Heart left ventricle (tissue), 16 donors: ENCODE measurements around the gene PPP4R1. TPM values are rescaled to one million over a fixed set of nuclear protein-coding genes. Genes with fewer than 3 reads are reported as not detected.
A peak's percentile ranks its signal among the peaks of the same experiment; 100 is the strongest.
"Not testable (repeated sequence)": the region's sequence is repeated elsewhere in the genome, so short reads cannot be mapped to it uniquely, and the experiment has no call there.

Experiments used
- ATAC-seq, 4 donors: fragments of 200-7000 bp; cut with Tn5 transposase; one replicate each; pipeline ENCODE4 v1.9.1; 2020 to 2022; ENCODE audit warnings: moderate library complexity in 4 of 4, mild to moderate bottlenecking in 3 of 4, moderate number of reproducible peaks in 1 of 4
- DNase-seq, 5 donors: peaks; one replicate each; pipeline ENCODE4 v3.0.0-alpha.2; 2020
- H3K27ac ChIP-seq, 12 donors: fragments of 200-600 bp; sonication (generic) in 4 of 12; one replicate each; pipeline versions ENCODE4 v1.5.0 to v1.8.0; 2016 to 2022; ENCODE audit warnings: mild to moderate bottlenecking in 2 of 12
- H3K27me3 ChIP-seq, 9 donors: fragments of 200-600 bp; sonication (generic) in 2 of 9; one replicate each; pipeline versions ENCODE4 v1.5.1 to v1.8.0; 2016 to 2022; ENCODE audit warnings: mild to moderate bottlenecking in 3 of 9
- H3K36me3 ChIP-seq, 9 donors: fragments of 200-600 bp; sonication (generic) in 2 of 9; one replicate each; pipeline versions ENCODE4 v1.5.0 to v1.8.0; 2018 to 2022; ENCODE audit warnings: mild to moderate bottlenecking in 2 of 9
- H3K4me1 ChIP-seq, 12 donors: fragments of 200-600 bp; sonication (generic) in 4 of 12; one replicate each; pipeline versions ENCODE4 v1.5.0 to v1.8.0; 2016 to 2022; ENCODE audit warnings: mild to moderate bottlenecking in 3 of 12
- H3K4me3 ChIP-seq, 12 donors: fragments of 200-600 bp; sonication (generic) in 4 of 12; one replicate each; pipeline versions ENCODE4 v1.5.0 to v1.8.0; 2017 to 2022; ENCODE audit warnings: mild to moderate bottlenecking in 9 of 12, moderate library complexity in 4 of 12
- H3K9me3 ChIP-seq, 12 donors: fragments of 200-600 bp; sonication (generic) in 4 of 12; one replicate each; pipeline versions ENCODE4 v1.5.0 to v1.8.0; 2016 to 2022; ENCODE audit warnings: mild to moderate bottlenecking in 1 of 12
- CTCF ChIP-seq, 12 donors: fragments of 200-600 bp; sonication (generic) in 4 of 12; IDR thresholded peaks; one replicate each; pipeline versions ENCODE4 v1.5.0 to v1.8.0; 2018 to 2022; ENCODE audit warnings: antibody characterized with exemption in 12 of 12, mild to moderate bottlenecking in 5 of 12
- POLR2A ChIP-seq, 2 donors: fragments of 450-650 bp; IDR thresholded peaks; one replicate each; pipeline ENCODE4 v1.6.1; 2017; ENCODE audit warnings: antibody characterized with exemption in 2 of 2, mild to moderate bottlenecking in 2 of 2, moderate library complexity in 2 of 2
- WGBS, 4 donors: extraction: QIAGEN DNeasy Blood & Tissue Kit in 2 of 4; methylation state at CpG; one replicate each; pipeline versions ENCODE4 v1.1.5 to v1.1.7; 2013 to 2018; 5-methylcytosine and 5-hydroxymethylcytosine counted together
- intact Hi-C, 10 donors: fragments of 100-400 bp; cut with DNase I; formaldehyde crosslinking; loops; one replicate each; pipeline versions ENCODE4 v1.11.1 to v1.14.2; 2022
- polyA plus RNA-seq, 2 donors: library from polyadenylated mRNA; stranded (reverse); fragments of 200-250 nt; gene quantifications; one replicate each; pipeline ENCODE4 v1.2.3, GENCODE V29; 2013
- total RNA-seq, 9 donors: library from RNA; depleted of rRNA in 2 of 9; stranded (reverse); fragments of >200 nt in 2 of 9; fragmentation: NEBNext Ultra II Directional in 3 of 9; extraction: Animal tissue kit (Norgen Biotek cat#: 25700) in 3 of 9; gene quantifications; one replicate each; pipeline versions ENCODE4 v1.1.0 to v1.2.4, GENCODE V29; 2016 to 2023
- donor health status: ischemic (EF 13 %, LVEDD 7.1; RV severe dilation, severe dysfunction).
- donor health status: healthy with polysubstance abuse.
- donor health status: DM: no; HTN: yes; CAD: no.
- donor health status: DM: no; HTN: no; CAD: no.
- donor health status: ischemic (EF 25% LVEDD 6.9; RV normal size, moderate dysfunction).
- donor health status: ischemic (EF 25% LVEDD 5.7; RV mildly dilated, moderate dysfunction).
- donor health status: healthy.
- donor health status: DM: yes; HTN: yes; CAD: no.
- donor health status: ischemic (EF 35%, LVEDD 5.7; RV mildly dilated, moderate dysfunction).
- donor health status: nonischemic (EF 11% LVEDD 7.7; RV severe dilation, severe dysfunction).
- donor health status: DM: yes; HTN: yes; CAD: no.
- donor health status: PGD.
- donor health status: ischemic (EF 29% LVEDD 5.4; RV normal size, mild dysfunction).
- donor health status: nonischemic (EF 23%, LVEDD 6.1; RV moderate dilation, normal function).

Gene PPP4R1
- total and polyA plus RNA-seq, 11 donors = 13.9 to 81.3 (median 59.8) TPM

- no peak for TF ChIP-seq CTCF (IDR thresholded peaks at IDR 0.05)
- TF ChIP-seq POLR2A (IDR thresholded peaks at IDR 0.05) = no peak
- no peak overlapping the region for H3K4me3 ChIP-seq
- peaks cover 0 to 14% (median 2%) of the 10 kb centered on the region in 12 donors for H3K4me1 ChIP-seq
- intact Hi-C loops = loop anchor here in 1 of 10 donors (1.0 kb wide), 1 partner anchor 29 kb away; the partner anchor contains the start of gene PPP4R1
- H3K27me3 ChIP-seq = no peaks in the 10 kb centered on the region
- peak overlapping the region in 7 of 12 donors; percentile 26 to 66 (median 55) for H3K27ac ChIP-seq
- H3K9me3 ChIP-seq = no peaks in the 10 kb centered on the region
- 78 to 81% (median 80%) methylated on average over 9 of the region's 9 CpGs for WGBS, 4 donors
- ATAC-seq (no peak), DNase-seq (no peak)
- no peaks in the 10 kb centered on the region for H3K36me3 ChIP-seq
Measured at GRCh38 chr18:9642799-9643462, 28.6 kb upstream of the PPP4R1 start.

- H3K9me3 ChIP-seq, ATAC-seq, H3K4me3 ChIP-seq, H3K27ac ChIP-seq, DNase-seq, H3K27me3 ChIP-seq, intact Hi-C loops, H3K36me3 ChIP-seq: not testable (repeated sequence)
- 95 to 100% (median 96%) methylated on average over 1 of the region's 1 CpG for WGBS, 4 donors
- peaks cover 0 to 14% (median 2%) of the 10 kb centered on the region in 12 donors for H3K4me1 ChIP-seq
Measured at GRCh38 chr18:9641081-9641480, 26.7 kb upstream of the PPP4R1 start.

GRCh38 chr18:9638886-9639285 lies 24.5 kb upstream of the PPP4R1 start:
- ATAC-seq = no peak

GRCh38 chr18:9637036-9637767 lies 22.8 kb upstream of the PPP4R1 start:
- ATAC-seq (no peak), DNase-seq (no peak)
- no peak for TF ChIP-seq POLR2A (IDR thresholded peaks at IDR 0.05)
- TF ChIP-seq CTCF (IDR thresholded peaks at IDR 0.05) = no peak
- WGBS, 4 donors = 84 to 90% (median 87%) methylated on average over 11 of the region's 11 CpGs
- no peaks in the 10 kb centered on the region for H3K36me3 ChIP-seq
- H3K27ac ChIP-seq = no peak overlapping the region
- H3K4me3 ChIP-seq = no peak overlapping the region
- peaks cover 0 to 4% (median 0%) of the 10 kb centered on the region in 12 donors for H3K4me1 ChIP-seq
- H3K9me3 ChIP-seq = peaks cover 0 to 8% (median 0%) of the 10 kb centered on the region in 12 donors
- no peaks in the 10 kb centered on the region for H3K27me3 ChIP-seq
- intact Hi-C loops = no loop called here

More at GRCh38 chr18:9638886-9639285, 24.5 kb upstream of the PPP4R1 start:
- TF ChIP-seq CTCF (IDR thresholded peaks at IDR 0.05) (no peak), POLR2A (IDR thresholded peaks at IDR 0.05) (no peak)
- no peak for DNase-seq
- no peak overlapping the region for H3K27ac ChIP-seq
- no peaks in the 10 kb centered on the region for H3K27me3 ChIP-seq
- peaks cover 0 to 8% (median 0%) of the 10 kb centered on the region in 12 donors for H3K9me3 ChIP-seq
- peaks cover 0 to 10% (median 1%) of the 10 kb centered on the region in 12 donors for H3K4me1 ChIP-seq
- WGBS, 4 donors = 83 to 88% (median 87%) methylated on average over 4 of the region's 4 CpGs
- no peak overlapping the region for H3K4me3 ChIP-seq
- intact Hi-C loops = no loop called here
- H3K36me3 ChIP-seq = no peaks in the 10 kb centered on the region
